Fibroblast of lung (primary cell): ENCODE measurements around the gene FAH. TPM values are rescaled to one million over a fixed set of nuclear protein-coding genes. Genes with fewer than 3 reads are reported as not detected.

ENCODE experiments used
- DNase-seq, 2 donors: peaks; one replicate each; pipeline versions ENCODE4 v3.0.0 to v3.0.0-alpha.2; 2010; ENCODE audit warnings: low read depth in 2 of 2
- H2AFZ ChIP-seq: 2 replicates; pipeline ENCODE4 v1.5.1; 2012; ENCODE audit warnings: low read length, control low read depth, inconsistent platforms
- H3K27ac ChIP-seq: 2 replicates; pipeline ENCODE4 v1.5.1; 2011; ENCODE audit warnings: low read length, control low read depth; ENCODE audit not compliant: insufficient read depth
- H3K27me3 ChIP-seq: 2 replicates; pipeline ENCODE4 v1.5.1; 2011; ENCODE audit warnings: mild to moderate bottlenecking, low read length; ENCODE audit not compliant: control insufficient read depth, insufficient read depth
- H3K36me3 ChIP-seq: 2 replicates; pipeline ENCODE4 v1.5.1; 2011; ENCODE audit warnings: low read length; ENCODE audit not compliant: control insufficient read depth, insufficient read depth
- H3K4me1 ChIP-seq: 2 replicates; pipeline ENCODE4 v1.5.1; 2011; ENCODE audit warnings: low read length; ENCODE audit not compliant: control insufficient read depth, insufficient read depth; ENCODE audit errors: extremely low read depth
- H3K4me2 ChIP-seq: 2 replicates; pipeline ENCODE4 v1.5.1; 2011; ENCODE audit warnings: low read length, control low read depth; ENCODE audit not compliant: insufficient read depth; ENCODE audit errors: extremely low read depth
- H3K4me3 ChIP-seq, 4 experiments: fragments of 200-600 bp in 1 of 4; sonication (generic) in 1 of 4; replicated peaks in 1 of 4; 2 replicates each; pipeline ENCODE4 v1.5.1; 2011 to 2016; ENCODE audit warnings: low read length in 4 of 4, low read depth in 3 of 4, mild to moderate bottlenecking in 3 of 4, control low read depth in 2 of 4, inconsistent platforms in 1 of 4, mixed read lengths in 1 of 4; ENCODE audit not compliant: insufficient read depth in 1 of 4; ENCODE audit errors: control extremely low read depth in 1 of 4
- H3K79me2 ChIP-seq: 2 replicates; pipeline ENCODE4 v1.5.1; 2012; ENCODE audit warnings: mild to moderate bottlenecking, low read length, inconsistent platforms; ENCODE audit not compliant: control insufficient read depth, insufficient read depth
- H3K9ac ChIP-seq: 2 replicates; pipeline ENCODE4 v1.5.1; 2011; ENCODE audit warnings: mild to moderate bottlenecking, low read length, control low read depth; ENCODE audit not compliant: insufficient read depth
- H3K9me3 ChIP-seq: 2 replicates; pipeline ENCODE4 v1.5.1; 2012; ENCODE audit warnings: low read depth, low read length; ENCODE audit not compliant: control insufficient read depth, insufficient read depth
- H4K20me1 ChIP-seq: 2 replicates; pipeline ENCODE4 v1.5.1; 2011; ENCODE audit warnings: low read length; ENCODE audit not compliant: control insufficient read depth, insufficient read depth; ENCODE audit errors: extremely low read depth
- EZH2 ChIP-seq: IDR thresholded peaks from 2 replicates; pipeline ENCODE4 v1.5.1; 2012; ENCODE audit warnings: low read length, control low read depth, mild to moderate bottlenecking; ENCODE audit errors: missing control alignments
- polyA plus RNA-seq, 2 donors: library from polyadenylated mRNA; depleted of rRNA in 1 of 2; stranded (reverse) in 1 of 2; unstranded in 1 of 2; fragments of >200 nt; gene quantifications; 2 replicates each; pipeline ENCODE4 v1.2.1, GENCODE V29; 2011 to 2012; ENCODE audit warnings: missing spikeins in 1 of 2
- total RNA-seq: library from RNA; depleted of rRNA; stranded (reverse); fragments of >200 nt; gene quantifications from 2 replicates; pipeline ENCODE4 v1.2.1, GENCODE V29; 2014
- TF ChIP-seq, protein P1 (sequence below), 2 donors: IDR thresholded peaks in 1 of 2; conservative IDR thresholded peaks in 1 of 2; 1 replicate in 1 of 2; 2 replicates in 1 of 2; pipeline ENCODE4 v1.5.1; 2011 to 2012; ENCODE audit warnings: low read length in 2 of 2, control low read depth in 1 of 2, inconsistent platforms in 1 of 2, low read depth in 1 of 2, mild to moderate bottlenecking in 1 of 2

The FAH gene
- total and polyA plus RNA-seq, 2 donors (not counting 1 experiment from before 2014, with no cell fraction given), result 24.4 to 58.6 TPM

DNA sequence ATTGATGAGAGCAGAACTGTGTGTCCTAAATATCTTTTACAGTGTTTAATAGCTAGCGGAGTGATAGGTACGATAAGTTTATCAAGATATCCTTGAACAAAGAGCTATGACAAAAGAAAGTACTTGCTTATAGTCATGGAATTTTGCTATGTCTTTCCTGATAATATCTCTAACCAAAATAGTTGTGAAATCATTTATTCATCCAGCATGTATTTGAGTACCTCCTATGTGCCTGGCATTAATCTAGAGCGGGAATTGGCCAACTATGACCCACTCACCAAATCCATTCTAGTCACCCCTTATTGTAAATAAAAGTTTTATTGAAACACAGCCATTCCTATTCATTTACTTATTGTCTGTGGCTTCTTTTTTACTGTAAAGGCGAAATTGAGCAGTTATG lies 46.7 kb upstream of the FAH start:
- no peaks in the 10 kb centered on the region for H3K4me1 ChIP-seq
- H2AFZ ChIP-seq, result no peak overlapping the region
- DNase-seq, result peak; percentile 53 to 82
- no peaks in the 10 kb centered on the region for H3K9me3 ChIP-seq
- H3K27me3 ChIP-seq, result no peaks in the 10 kb centered on the region
- TF ChIP-seq EZH2, result no peak
- TF ChIP-seq, protein P1, sequence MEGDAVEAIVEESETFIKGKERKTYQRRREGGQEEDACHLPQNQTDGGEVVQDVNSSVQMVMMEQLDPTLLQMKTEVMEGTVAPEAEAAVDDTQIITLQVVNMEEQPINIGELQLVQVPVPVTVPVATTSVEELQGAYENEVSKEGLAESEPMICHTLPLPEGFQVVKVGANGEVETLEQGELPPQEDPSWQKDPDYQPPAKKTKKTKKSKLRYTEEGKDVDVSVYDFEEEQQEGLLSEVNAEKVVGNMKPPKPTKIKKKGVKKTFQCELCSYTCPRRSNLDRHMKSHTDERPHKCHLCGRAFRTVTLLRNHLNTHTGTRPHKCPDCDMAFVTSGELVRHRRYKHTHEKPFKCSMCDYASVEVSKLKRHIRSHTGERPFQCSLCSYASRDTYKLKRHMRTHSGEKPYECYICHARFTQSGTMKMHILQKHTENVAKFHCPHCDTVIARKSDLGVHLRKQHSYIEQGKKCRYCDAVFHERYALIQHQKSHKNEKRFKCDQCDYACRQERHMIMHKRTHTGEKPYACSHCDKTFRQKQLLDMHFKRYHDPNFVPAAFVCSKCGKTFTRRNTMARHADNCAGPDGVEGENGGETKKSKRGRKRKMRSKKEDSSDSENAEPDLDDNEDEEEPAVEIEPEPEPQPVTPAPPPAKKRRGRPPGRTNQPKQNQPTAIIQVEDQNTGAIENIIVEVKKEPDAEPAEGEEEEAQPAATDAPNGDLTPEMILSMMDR (conservative IDR thresholded peaks at IDR 0.05 in 1 of 2, IDR thresholded peaks at IDR 0.05 in 1 of 2; ENCODE audit: low read depth in 1 of 2, low read length in 2 of 2), result no peak
- H3K27ac ChIP-seq, result no peak overlapping the region
- H3K4me2 ChIP-seq, result peak overlapping the region; percentile 13
- H3K79me2 ChIP-seq, result peaks cover 11% of the 10 kb centered on the region
- no peaks in the 10 kb centered on the region for H3K36me3 ChIP-seq
- H3K9ac ChIP-seq, result no peak overlapping the region
- H4K20me1 ChIP-seq, result no peaks in the 10 kb centered on the region
- H3K4me3 ChIP-seq, result no peak overlapping the region

DNA sequence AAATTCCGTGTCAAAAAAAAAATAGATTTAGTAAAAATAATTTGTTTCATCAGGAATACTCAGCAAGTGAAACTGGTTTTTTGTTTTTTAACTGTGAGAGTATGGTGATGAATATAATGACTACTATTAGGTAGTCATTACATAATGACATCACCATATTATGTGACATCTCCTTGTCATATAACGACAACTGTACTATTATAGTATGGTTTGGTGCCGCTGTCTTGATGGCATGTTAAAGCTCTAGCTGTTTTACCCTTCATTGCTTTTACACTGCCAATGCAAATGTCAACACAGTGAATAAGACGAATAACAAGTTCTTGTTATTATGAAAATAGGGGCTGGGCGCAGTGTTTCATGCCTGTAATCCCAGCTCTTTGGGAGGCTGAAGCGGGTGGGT lies 45.6 kb upstream of the FAH start:
- Histone ChIP-seq H3K9ac (no peak overlapping the region), H3K36me3 (no peaks in the 10 kb centered on the region), H3K27ac (no peak overlapping the region), H3K4me3 (no peak overlapping the region), H3K4me1 (peaks cover 2% of the 10 kb centered on the region), H3K79me2 (peaks cover 10% of the 10 kb centered on the region), H2AFZ (no peak overlapping the region), H3K9me3 (no peaks in the 10 kb centered on the region), H4K20me1 (no peaks in the 10 kb centered on the region), H3K27me3 (no peaks in the 10 kb centered on the region), H3K4me2 (no peak overlapping the region)
- TF ChIP-seq, protein P1 (conservative IDR thresholded peaks at IDR 0.05 in 1 of 2, IDR thresholded peaks at IDR 0.05 in 1 of 2; ENCODE audit: low read depth in 1 of 2, low read length in 2 of 2), result no peak
- TF ChIP-seq EZH2, result no peak
- DNase-seq, result no peak

DNA sequence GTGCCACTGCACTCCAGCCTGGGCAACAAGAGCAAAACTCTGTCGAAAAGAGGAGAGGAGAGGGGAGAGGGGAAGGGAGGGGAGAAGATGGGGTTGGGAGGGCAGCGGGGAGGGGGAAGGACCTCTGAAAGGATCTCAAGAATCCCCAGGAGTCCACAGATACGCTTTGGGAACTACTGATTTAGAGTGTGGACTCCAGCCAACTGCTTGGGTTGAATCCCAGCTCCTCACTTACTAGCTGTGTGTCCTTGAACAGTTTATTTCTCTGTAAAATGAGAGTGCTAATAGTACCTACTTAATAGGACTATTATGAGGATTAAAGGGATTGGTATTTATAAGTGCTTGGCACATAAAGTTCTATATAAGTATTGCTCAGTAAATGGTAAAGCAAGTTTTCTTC lies 45.0 kb upstream of the FAH start:
- H3K9me3 ChIP-seq, result no peaks in the 10 kb centered on the region
- no peak overlapping the region for H3K27ac ChIP-seq
- no peak overlapping the region for H2AFZ ChIP-seq
- peaks cover 10% of the 10 kb centered on the region for H3K79me2 ChIP-seq
- no peak overlapping the region for H3K4me3 ChIP-seq
- DNase-seq, result no peak
- no peaks in the 10 kb centered on the region for H4K20me1 ChIP-seq
- no peaks in the 10 kb centered on the region for H3K27me3 ChIP-seq
- no peak overlapping the region for H3K9ac ChIP-seq
- H3K4me2 ChIP-seq, result no peak overlapping the region
- no peak for TF ChIP-seq EZH2
- TF ChIP-seq, protein P1 (conservative IDR thresholded peaks at IDR 0.05 in 1 of 2, IDR thresholded peaks at IDR 0.05 in 1 of 2; ENCODE audit: low read depth in 1 of 2, low read length in 2 of 2), result no peak
- no peaks in the 10 kb centered on the region for H3K36me3 ChIP-seq
- peaks cover 2% of the 10 kb centered on the region for H3K4me1 ChIP-seq
